Inflammatory macrophage treated with lipopolysaccharide for 4 hours (primary cell): ENCODE measurements around the gene HOXC9.

Source experiments
- DNase-seq: peaks from one replicate; pipeline ENCODE4 v3.0.0-alpha.2; 2020

HOXC9 gene

GRCh38 chr12:54000116-54001114, at the start of gene HOXC9:
TSS of gene HOXC9 (plus strand) at chr12:54000161. CDS start at chr12:54000189, 28 bp downstream.
- no peak for DNase-seq

- DNase-seq, result no peak
Observed at GRCh38 chr12:53950437-53950773, 49.6 kb upstream of the HOXC9 start.

- DNase-seq, result no peak
Observed at GRCh38 chr12:53950789-53951576, 49.0 kb upstream of the HOXC9 start.

GRCh38 chr12:53951577-53952334, 48.2 kb upstream of the HOXC9 start:
- DNase-seq, result no peak

- DNase-seq, result no peak
Observed at GRCh38 chr12:53952335-53952694, 47.6 kb upstream of the HOXC9 start.

GRCh38 chr12:53952871-53953734, 46.9 kb upstream of the HOXC9 start:
- DNase-seq, result no peak

GRCh38 chr12:53953831-53954693, 45.9 kb upstream of the HOXC9 start:
- no peak for DNase-seq

GRCh38 chr12:53954694-53955035, 45.3 kb upstream of the HOXC9 start, which contains the start of gene HOXC12:
TSS of gene HOXC12 (plus strand) at chr12:53954903. CDS start at chr12:53954930, 27 bp downstream.
- DNase-seq, result no peak

- DNase-seq, result no peak
Observed at GRCh38 chr12:53955036-53955775, 44.8 kb upstream of the HOXC9 start.

GRCh38 chr12:53955776-53956250, 44.1 kb upstream of the HOXC9 start:
- no peak for DNase-seq

GRCh38 chr12:53956251-53956887, 43.6 kb upstream of the HOXC9 start:
- no peak for DNase-seq

GRCh38 chr12:53956914-53957536, 42.9 kb upstream of the HOXC9 start:
- no peak for DNase-seq

GRCh38 chr12:53958128-53958527, 41.8 kb upstream of the HOXC9 start:
- no peak for DNase-seq

GRCh38 chr12:53959314-53959713, 40.6 kb upstream of the HOXC9 start:
- no peak for DNase-seq

- no peak for DNase-seq
Observed at GRCh38 chr12:53960187-53961024, 39.6 kb upstream of the HOXC9 start.

- no peak for DNase-seq
Observed at GRCh38 chr12:53961025-53961761, 38.8 kb upstream of the HOXC9 start.

GRCh38 chr12:53963005-53963404, 37.0 kb upstream of the HOXC9 start:
- no peak for DNase-seq
